ENCODE results near the gene ELOVL3.

Gene ELOVL3

GRCh38 chr10:102227050-102227449 is 951 bp downstream of the ELOVL3 start:
- DNase-seq: peak; percentile 77 to 89 (median 86)

- DNase-seq: peak; percentile 78 to 89 (median 86)
Observed at GRCh38 chr10:102229810-102230263, 3.7 kb downstream of the ELOVL3 start.

DNA sequence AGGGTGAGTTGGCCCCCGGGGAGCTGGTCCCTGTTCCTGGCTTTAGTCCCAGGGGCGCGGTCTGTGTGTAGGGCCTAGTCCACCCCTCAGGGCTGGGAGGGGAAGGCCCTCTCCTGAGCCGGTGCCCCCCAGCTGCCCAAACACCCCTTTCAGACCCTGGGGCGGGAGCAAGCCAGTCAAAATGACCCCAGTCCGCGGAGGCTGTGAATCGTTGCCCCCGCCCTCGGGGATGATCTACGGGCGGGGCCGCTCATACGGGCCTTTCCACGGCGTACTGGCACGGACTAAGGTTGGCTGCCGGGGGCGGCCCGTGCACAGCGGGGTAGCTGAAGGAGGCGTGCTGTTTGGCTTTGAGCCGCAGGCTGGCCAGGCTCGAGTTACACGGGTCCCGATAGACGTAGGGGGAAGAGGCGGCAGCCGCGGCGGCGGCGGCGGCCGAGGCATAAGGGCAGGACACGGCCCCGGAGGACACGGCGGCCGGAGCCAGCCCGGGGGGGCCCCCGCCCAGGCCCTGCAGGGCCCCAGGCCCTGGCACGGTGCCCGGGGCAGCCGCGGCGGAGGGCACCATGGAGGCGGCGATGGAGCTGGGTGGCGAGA is 4.3 kb downstream of the ELOVL3 start:
- DNase-seq: peak in 2 of 4 experiments; percentile 25 to 48

- peak in 3 of 4 experiments; percentile 27 to 60 (median 40) for DNase-seq
Observed at GRCh38 chr10:102230861-102231356, 4.8 kb downstream of the ELOVL3 start.

- DNase-seq: peak; percentile 68 to 85 (median 74)
Observed at GRCh38 chr10:102231357-102232318, 5.5 kb downstream of the ELOVL3 start.

DNA sequence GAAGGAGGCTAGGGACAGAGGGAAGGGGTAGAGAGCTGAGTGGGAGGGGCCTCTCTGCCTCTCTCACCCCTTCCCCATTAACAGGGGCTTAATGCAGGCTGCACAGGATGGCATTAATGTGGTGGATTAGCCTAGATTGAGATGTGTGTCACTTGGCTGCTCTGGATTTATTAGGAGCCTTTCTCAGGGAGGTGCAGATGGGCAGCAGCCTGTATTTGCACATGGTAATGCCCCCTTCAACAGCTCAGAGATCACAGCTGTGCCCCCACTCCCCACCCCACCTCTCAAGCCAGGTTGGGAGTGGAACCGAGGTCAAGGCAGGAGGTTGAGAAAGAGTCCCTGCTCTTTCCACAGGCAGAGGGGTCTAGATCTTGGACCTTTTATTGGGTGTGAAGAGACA is 7.9 kb downstream of the ELOVL3 start:
- no peak for DNase-seq

DNA sequence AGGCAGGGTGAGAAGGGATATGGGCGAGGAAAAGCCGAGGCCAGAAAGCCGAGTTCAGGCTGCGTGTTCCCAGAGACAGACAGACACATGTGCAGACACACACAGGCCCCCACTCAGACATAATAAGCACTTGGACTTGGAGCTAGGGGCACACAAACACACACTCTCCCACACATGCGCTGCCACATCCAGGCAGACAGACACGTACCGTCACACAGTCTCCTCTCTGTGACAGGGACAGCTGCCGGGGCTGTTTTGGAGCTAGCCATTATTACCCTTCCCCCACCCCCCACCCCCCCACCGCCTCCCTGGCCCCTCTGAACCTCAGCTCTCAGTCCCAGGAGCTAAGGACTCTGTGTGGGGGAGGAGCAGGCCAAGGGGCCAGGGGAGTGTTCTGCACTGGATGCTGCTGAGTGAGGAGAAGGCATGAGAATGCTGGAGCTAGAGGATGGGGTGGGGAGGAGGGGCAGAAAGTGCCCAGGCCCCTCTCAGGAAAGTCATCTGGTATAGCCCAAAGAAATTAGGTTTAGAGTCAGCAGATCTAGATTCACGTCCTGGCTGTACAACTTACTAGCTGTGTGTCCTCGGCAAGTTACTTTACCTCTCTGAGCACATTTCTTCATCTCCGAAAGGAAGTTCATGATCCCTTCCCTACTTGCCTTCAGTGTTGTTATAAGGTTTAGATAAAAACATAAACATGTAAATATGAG is 8.9 kb downstream of the ELOVL3 start:
- no peak for DNase-seq

DNA sequence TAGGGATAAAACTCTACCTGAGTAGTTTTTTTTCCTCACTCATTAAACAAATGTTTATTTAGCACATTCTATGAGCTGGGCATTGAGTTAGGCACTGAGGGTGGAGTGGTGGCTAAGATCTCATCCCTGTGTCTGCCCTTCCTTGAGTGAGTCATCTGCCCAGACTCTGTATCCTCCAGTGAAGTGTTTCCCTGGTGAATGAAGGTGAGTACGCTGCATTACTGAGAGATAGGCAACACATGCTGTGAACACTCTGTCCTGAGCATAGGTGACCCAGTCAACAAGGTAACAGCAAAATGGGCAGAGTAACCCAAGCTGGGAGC is 9.5 kb downstream of the ELOVL3 start:
- DNase-seq: no peak

- DNase-seq: no peak
Observed at GRCh38 chr10:102236006-102236405, 9.9 kb downstream of the ELOVL3 start.

GRCh38 chr10:102237711-102238252 is 11.7 kb downstream of the ELOVL3 start:
- no peak for DNase-seq

DNA sequence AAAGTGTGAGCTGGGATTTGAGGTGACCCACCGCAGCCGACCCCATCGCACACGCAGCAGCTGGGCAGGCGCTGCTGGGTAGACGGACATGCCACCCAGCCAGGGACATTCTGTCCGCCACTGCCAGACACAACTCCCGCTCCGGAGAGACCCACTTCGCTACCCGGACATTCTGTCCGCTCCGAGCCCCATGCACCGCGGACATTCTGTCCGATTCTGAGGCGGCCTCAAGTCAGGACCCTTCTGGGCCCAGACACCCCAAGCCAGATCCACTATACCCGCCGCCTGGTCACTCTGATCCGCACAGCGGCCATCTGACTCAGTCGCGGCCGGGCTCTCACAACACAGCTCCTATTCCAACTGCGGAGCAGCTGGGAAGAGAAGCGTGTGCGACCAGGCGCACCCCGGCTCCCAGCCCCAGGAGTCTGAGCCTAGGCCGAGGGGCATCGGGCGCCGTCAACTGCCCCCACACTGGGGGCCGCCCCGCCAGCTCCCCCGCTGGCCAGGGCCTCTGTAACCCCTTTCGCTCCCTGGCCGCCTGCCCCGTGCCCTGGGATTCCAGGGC is 14.4 kb downstream of the ELOVL3 start:
- DNase-seq: peak in 1 of 4 experiments; percentile 10

- DNase-seq: no peak
Observed at GRCh38 chr10:102241032-102241443, 14.9 kb downstream of the ELOVL3 start.

DNA sequence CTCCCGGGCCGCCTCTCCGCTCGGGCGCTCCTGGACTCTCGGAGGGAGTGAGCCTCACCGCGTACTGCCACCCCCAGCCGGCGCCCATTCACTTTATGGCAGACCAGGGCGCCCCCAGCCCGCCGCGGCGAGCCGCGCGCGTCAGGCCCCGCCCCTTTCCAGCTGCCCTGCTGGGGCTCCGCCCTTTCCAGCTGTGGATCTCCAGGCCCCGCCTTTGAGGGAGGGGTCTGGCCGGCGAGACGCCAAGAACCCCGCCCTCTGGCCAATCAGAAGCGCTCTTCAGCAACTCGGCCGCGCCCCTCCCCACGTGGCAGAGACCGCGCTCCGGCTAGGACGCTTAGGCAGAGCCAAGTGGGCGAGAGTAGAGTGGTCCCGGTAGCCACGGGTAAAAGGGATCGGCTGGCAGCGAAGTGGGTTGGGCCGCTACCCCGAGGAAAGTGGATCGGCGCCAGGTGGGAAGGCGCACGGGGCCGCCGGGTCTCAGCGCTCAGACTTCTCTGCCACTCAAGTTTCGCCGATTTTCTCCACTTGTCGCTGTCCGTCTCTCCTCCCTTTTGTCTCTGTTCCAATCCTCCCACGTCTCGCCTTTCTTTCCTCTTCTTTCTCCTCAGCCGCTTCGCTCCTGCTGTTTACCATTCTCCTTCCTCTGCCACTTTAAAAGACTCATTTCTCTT is 15.5 kb downstream of the ELOVL3 start, which contains the start of gene PITX3:
Gene PITX3 (minus strand): TSS at position 69 of the 674 bp plus-strand sequence. CDS start 9,432 bp downstream, outside the sequence.
- peak; percentile 95 to 97 (median 96) for DNase-seq

GRCh38 chr10:102242118-102242485 is 16.0 kb downstream of the ELOVL3 start:
- DNase-seq: no peak

GRCh38 chr10:102243309-102243708 is 17.2 kb downstream of the ELOVL3 start:
- DNase-seq: no peak

DNA sequence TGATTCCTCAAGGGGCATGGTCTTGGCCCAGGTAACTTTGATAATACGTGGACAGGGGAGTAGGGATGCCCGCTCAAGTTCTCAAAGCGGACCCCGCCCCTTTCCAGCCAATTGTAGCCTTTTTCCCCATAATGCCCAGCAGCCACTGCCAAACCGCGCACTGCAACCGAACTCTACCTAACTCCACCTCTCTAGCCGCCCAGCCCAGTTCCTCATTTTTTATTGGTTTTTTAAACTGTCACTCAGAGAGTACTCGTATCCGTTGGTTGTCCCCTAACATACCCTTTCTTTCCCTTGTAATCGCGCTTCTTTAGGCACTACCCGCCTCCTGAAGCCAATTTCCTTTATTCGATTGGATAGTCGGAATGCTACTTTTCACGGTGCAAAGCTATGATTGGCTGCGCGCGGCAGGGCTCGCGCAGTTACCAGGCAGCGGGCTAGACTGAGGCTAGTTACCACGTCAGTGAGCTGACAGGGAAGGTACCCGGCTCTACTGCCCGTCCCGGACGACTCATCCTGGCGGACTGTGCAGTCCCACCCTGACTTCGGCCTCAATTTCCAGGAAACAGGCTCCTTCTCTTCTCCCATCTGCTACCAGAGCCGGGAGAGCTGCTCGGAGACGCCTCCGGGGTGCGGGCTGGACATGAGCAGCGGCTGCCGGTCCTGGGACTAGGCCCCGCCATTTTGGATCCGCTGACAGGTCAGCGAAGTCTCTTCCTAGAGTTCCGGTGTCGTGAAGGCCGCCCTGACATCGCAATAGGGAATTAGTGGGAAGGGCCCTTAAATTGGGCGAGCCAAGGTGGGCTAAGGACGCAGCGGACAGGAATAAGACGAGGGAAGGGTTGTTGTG is 19.2 kb downstream of the ELOVL3 start, which contains the start of gene GBF1:
Gene GBF1 (plus strand): TSS at position 451 of the 850 bp plus-strand sequence. CDS start 13,407 bp downstream, outside the sequence.
- peak; percentile 96 to 100 (median 98) for DNase-seq

DNA sequence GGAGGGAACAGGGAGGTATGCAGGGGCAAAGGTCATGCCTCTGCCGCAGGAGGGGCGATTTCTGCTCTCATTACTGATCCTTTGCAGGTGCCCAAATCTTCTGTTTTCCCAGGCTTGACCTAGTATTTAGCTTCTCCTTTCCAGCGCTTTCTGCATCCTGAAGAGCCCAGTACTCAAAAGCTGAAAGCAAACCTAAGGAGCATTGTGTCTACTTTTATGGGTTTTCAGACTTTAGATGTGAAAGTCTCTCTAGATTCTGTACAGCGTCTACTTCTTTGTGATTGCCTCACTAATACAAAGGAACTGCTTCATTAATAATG is 19.8 kb downstream of the ELOVL3 start:
- no peak for DNase-seq

- DNase-seq: peak in 3 of 4 experiments; percentile 30 to 36 (median 33)
Observed at GRCh38 chr10:102246261-102246660, 20.2 kb downstream of the ELOVL3 start.

GRCh38 chr10:102247734-102248133 is 21.6 kb downstream of the ELOVL3 start:
- peak in 3 of 4 experiments; percentile 45 to 62 (median 57) for DNase-seq

DNA sequence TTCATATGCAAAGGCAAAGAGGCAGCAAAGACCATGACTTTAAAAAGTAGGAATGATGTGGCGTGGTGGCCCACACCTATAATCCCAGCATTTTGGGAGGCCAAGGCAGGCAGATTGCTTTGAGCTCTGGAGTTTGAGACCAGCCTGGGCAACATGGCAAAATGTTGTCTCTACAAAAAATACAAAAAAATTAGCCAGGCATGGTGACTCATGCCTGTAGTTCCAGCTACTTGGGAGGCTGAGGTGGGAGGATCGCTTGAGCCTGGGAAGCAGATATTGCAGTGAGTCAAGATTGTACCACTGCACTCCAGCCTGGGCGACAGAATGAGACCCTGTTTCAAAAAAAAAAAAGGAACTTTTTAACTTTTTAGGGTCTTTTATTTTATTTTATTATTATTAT is 26.4 kb downstream of the ELOVL3 start:
- DNase-seq: peak in 2 of 4 experiments; percentile 10 to 12
